Activated CD8-positive, alpha-beta memory T cell treated with anti-CD3 and anti-CD28 coated beads for 36 hours (primary cell): Measurements from ENCODE around the gene CHI3L2. TPM values are rescaled to one million over a fixed set of nuclear protein-coding genes. Genes with fewer than 3 reads are reported as not detected.

Experiments
- CTCF ChIA-PET: fragments of 350-600 bp; sonication (Branson Sonifier 250); formaldehyde crosslinking; loops from one replicate; lab custom pipeline; 2021; ENCODE audit warnings: antibody characterized with exemption; lab: Charles Lee
- POLR2A ChIA-PET: fragments of 350-600 bp; sonication (Branson Sonifier 250); formaldehyde crosslinking; loops from one replicate; lab custom pipeline; 2021; ENCODE audit warnings: antibody characterized with exemption; lab: Charles Lee
- total RNA-seq, 2 experiments: library from RNA; stranded (reverse); gene quantifications; one replicate each; pipeline ENCODE4 v1.2.3, GENCODE V29; 2021

CHI3L2 gene
- total RNA-seq, 2 experiments from 2014 or later: 2.1 to 2.6 TPM

DNA sequence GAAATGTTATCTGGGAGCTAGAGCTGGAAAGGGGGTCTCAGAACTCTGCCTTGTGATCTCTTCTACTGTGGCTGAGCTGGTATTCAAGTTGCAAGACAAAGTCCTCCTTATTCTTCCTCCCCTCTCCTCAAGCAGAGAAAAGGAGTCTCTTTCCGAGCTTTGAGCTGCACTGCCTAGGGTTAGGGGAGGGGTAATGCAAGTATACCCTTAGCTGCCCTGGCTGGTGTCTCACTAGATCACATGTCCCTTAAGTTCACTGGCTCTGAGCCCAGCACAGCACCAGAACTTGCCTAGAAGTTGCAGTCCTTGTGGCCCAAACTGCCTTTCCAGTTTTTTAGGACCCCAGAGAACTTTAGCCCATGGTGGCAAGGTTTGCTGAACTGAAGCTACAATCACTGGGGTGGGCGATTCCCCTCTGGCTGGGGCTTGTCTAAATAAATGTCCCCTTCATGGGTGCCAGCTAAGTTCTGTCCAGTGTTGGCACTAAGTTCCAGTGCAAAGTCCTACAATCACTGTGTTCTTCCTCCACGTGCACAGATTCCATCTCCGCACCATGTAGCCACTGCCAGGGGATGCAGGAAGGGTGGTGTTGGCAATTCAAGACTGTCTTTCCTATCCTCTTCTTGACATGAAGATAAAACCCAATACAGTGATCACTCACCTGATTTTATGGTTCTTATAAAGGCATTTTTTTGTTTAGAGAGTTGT is 40.4 kb downstream of the CHI3L2 start:
- POLR2A ChIA-PET: no interaction called here
- CTCF ChIA-PET: no interaction called here

DNA sequence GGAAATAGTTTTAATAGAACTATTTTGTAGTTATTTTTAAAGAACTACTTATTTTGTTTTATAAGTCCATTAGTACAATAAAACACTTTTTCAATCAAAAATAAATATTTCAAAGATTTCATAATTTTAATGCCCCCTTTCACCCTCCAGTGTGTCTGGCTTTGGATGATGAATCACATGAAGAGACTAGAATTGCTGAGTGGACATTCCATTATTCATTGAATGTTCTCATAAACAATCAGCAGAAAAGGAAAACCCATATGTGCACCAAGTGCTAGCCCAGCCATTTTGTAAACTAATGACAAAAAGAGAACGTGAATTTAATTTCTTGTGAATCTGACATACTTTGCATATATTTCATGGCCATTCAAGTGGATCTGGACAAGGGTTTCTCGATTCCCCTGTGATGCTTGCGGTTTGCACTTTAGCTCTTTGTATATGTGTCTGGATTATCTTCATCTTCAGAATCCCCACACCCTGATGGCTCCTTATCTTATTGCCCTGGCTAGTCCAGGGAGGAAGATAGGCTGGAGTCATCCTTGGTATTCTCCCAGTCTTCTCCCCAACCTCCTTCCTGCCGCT is 42.4 kb downstream of the CHI3L2 start:
- CTCF ChIA-PET: no interaction called here
- POLR2A ChIA-PET: no interaction called here

DNA sequence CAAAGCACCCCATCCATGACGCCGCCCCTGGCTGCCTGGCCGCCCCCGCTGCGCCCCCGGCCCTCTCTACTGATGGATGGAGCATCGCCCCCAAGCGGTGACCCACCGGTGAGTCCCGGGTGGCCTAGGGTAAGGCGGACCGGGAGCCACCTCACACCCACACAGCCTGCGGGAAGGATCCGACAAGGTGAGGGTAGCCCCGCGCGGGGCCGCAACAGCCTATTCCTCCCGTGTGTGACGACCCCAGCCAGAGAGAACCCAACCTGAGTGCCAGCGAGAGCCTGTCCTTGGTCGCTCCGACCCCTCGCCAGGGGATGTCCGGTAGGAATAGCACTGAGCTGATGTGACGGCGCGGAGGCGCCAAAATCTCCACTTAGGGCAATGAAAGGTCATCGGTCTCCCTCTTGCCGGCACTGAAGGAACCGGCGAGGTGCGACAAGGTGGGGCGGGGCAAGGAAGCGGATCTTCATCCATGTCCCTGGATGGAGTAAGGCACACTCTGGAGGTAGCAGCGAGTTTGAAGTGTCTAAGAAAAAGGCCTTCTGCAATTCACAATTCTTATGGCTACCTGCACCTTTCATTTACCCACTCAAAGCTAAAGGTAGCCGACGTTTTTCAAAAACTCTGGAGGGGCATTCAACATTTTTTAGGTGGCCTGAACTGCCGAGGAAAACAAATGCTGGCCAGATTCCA is 43.4 kb downstream of the CHI3L2 start:
- POLR2A ChIA-PET: no interaction called here
- CTCF ChIA-PET: interaction anchor here (0.7 to 1.2 kb wide), 2 partner anchors 48 to 364 kb away, joined by 3 read pairs; no protein-coding TSS in a partner anchor

DNA sequence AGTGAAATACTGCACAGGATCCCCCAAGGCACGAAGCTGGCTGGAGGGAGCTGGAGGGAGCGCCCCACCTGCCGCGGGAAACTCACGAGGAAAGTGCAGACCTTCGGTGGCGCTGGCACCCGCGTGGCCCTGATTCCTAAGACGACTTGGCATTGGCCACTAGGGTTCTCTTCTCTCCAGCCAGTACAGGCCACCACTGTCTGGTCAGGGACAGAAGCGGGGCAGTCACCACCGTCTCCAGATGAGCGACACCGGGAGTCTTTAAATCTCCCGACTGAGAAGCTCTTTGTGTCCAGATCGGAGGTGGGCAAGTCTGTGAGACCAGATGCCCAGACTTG is 43.9 kb downstream of the CHI3L2 start:
- POLR2A ChIA-PET: no interaction called here
- CTCF ChIA-PET: interaction anchor here (0.7 to 1.2 kb wide), 2 partner anchors 49 to 365 kb away, joined by 3 read pairs; no protein-coding TSS in a partner anchor

DNA sequence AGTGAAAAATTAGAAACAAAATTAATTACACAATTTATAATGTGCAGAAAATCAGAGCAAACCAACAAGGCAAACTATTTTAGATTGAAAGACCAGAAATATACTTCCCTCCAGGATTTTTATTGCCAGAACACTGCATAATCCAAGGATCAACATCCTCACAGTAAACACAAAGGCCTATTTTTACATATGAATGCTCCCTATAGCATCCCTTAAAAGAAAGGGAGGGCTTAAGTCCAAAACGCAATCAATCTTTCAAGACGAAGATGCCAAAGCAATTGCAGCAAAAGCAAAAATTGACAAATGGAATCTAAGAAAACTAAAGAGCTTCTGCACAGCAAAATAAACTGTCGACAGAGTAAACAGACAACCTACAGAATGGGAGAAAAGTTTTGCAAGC is 44.6 kb downstream of the CHI3L2 start:
- ChIA-PET POLR2A (no interaction called here), CTCF (interaction anchor here (1.2 kb wide), 1 partner anchor 49 kb away, joined by 3 read pairs; no protein-coding TSS in a partner anchor)

DNA sequence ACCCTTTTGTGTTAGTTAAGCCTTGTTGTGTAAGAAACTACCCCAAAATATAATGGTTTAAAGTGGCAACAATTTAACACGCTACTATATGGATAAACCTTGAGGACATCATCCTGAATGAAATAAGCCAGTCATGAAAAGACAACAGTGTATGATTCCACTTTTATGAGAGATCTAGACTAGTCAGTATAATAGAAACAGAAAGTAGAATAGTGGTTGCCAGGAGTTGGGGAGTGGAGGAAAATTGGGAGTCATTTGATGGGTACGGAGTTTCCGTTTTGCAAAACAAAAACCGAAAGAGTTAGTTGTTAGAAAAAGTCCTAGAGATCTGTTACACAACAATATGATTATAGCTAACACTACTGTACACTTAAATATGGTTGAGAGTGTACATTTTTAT is 47.1 kb downstream of the CHI3L2 start:
- CTCF ChIA-PET: no interaction called here
- POLR2A ChIA-PET: no interaction called here

DNA sequence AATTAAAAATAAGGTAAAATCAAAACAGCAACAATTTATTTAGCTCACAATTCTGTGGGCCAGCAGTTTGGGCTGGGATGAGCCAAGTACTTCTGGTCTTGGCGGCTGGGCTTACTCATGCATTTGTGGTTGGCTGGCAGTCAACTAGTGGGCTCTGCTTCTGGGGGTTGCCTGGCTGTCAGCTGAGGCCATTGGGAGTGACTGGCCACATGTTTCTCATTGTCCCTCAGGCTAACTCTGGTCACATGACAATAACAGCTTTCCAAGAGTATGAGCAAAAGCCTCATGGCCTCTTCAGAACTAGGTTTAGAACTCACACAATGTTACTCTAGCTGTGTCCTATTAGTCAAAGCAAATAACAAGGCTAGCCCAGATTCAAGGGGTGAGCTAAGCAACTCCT is 47.6 kb downstream of the CHI3L2 start:
- POLR2A ChIA-PET: no interaction called here
- CTCF ChIA-PET: no interaction called here

DNA sequence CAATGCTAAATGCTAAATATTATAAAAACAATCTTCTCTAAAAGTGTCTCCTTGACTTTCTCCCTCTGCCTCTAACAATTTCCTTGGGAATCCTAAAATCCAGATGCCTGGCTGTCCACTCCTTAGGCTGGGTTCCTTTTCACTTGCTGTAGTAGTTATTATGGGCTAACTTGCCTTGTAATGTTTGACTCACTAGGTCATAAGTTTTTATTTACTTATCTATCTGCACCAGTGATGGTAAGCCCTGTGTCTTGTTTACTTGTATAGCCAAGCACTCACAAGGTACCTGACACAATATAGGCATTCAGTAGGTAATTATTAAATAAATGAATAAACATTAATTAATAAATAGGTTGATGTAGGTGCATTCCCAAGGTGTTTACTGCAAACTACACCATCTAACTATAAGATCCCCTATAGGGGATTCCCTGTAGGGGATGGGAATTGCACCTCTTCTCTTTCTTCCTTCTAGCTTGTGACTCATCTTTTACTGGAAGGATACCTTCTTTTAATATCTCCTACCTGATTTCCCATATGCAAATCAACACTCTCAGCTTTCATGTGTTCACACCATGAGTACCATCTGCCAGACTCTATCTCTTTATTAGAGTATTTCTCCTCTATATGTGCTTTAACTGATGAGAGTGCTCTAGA is 48.4 kb downstream of the CHI3L2 start:
- CTCF ChIA-PET: no interaction called here

DNA sequence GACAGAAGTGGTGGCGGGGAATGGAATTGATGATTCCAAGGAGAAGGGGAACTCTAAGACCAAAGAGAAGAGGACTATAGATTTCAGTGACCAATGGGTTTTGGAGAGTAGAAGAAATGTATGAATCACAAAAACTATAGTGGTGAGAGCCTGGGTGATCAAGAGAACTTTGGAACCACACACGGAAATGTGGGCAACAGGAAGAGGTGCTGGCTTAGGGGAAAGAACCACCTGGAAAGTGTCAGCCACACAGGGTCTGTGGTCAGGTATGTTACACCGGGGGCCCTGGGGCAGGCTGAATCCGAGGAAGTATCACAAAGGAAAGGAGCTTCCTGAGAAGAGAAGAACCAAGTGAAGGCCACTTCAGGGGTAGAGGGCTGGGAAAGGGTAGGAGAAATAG is 51.6 kb downstream of the CHI3L2 start:
- ChIA-PET CTCF (interaction anchor here (0.5 kb wide), 1 partner anchor 149 kb away, joined by 4 read pairs; no protein-coding TSS in a partner anchor), POLR2A (no interaction called here)

More for the DNA sequence above, 48.4 kb downstream of the CHI3L2 start:
- POLR2A ChIA-PET: no interaction called here

DNA sequence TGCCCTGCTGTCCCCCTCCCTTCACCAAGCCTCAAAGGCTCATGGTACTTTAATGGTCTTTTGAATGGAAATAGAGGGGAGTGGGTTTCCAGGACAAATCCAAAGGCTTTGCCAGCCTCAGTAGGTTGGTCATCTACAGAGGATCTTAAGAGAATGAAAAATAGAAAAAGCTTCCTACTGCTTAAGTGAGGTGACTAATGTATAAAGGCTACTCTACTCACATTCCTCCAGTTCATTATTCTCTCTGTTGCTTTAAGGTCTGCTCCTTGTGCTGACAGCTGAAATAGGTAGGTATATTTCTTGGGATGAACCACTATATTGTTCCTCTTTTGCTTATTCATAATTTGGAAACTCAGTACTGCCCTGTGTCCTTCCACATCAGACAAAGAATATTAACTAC is 52.8 kb downstream of the CHI3L2 start:
- ChIA-PET CTCF (no interaction called here), POLR2A (no interaction called here)

DNA sequence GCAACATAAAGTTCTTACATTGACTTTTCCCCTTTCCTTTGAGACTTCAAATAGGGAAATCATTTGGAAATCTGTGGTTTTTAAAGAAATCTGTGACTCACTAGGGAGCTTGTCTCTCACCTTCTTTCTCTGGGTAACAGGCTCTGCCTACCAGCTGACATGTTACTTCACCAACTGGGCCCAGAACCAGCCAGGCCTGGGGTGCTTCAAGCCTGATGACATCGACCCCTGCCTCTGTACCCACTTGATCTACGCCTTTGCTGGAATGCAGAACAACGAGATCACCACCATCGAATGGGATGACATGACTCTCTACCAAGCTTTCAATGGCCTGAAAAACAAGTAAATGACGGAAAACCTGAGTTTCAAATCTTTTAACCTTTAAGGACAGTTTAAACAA is 53.9 kb downstream of the CHI3L2 start:
- CTCF ChIA-PET: no interaction called here
- POLR2A ChIA-PET: no interaction called here

DNA sequence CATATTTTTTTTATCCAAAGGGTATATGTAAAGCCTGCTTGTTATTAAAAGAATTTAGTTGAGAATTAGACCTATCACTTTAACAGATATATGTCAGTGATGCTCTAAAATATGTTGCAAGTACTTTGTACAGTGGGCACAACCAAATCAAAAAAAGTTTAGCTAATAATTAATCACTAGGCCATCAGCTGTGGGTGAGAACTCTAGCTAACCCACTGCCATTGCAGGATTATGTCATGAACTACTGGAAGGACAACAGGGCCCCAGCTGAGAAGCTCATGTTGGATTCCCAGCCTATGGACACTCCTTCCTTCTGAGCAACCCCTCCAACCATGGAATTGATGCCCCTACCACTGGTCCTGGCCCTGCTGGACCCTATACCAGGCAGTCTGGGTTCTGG is 56.3 kb downstream of the CHI3L2 start:
- ChIA-PET POLR2A (no interaction called here), CTCF (no interaction called here)

DNA sequence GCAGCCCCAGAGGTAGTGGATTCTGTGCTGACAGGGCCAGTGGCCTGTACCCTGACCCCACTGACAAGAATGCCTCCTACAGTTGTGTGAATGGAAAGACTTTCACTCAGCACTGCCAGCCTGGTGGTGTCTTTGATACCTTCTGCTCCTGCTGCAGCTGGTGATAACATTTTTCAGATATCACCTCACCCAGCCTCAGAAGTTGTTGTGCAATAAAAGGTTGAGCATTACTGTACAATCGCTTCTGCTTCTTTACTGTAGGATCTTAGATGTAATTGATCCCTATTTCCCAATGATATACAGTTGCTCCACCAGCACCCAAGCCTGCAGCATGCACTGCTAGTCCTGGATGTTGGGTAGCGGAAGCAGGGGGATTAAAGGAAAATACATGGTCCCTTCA is 58.4 kb downstream of the CHI3L2 start:
- CTCF ChIA-PET: no interaction called here
- POLR2A ChIA-PET: no interaction called here

DNA sequence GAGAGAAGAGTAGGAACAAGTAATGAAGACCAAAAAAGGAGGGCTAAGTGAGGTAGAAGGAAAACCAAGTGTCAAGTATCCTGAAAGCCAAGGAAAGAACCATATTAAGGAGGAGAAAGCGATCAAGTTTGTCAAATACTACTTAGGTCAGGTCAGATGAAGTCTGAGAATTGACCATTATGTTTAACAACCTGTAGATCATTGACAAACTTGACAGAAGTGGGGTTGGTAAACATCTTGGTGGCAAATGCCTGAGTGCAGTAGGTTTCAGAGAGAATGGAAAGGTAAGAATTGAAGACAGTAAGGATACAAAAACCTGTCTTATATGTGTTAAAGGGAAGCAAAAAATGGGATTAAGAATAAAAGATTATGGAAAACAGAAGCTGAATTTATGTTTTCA is 59.4 kb downstream of the CHI3L2 start:
- POLR2A ChIA-PET: no interaction called here
- CTCF ChIA-PET: no interaction called here

DNA sequence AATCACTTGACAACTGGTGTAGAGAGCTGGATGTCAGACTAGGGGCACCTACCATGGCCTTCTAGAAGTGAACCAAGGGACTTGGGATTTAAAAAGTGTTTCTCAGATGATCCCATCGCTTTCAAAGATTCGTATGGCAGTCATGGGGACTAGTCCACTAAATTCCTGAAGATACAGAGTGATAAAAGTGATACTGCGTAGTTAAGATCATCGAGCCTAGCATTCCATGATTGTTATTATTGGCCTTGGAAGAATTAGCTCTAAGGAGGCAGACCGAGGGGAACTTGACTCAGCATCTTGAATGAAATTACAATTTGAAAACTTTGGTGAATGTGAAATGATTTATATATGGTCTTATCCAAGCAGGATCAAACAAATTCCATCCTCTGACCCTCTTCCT is 61.9 kb downstream of the CHI3L2 start:
- ChIA-PET CTCF (no interaction called here), POLR2A (no interaction called here)

DNA sequence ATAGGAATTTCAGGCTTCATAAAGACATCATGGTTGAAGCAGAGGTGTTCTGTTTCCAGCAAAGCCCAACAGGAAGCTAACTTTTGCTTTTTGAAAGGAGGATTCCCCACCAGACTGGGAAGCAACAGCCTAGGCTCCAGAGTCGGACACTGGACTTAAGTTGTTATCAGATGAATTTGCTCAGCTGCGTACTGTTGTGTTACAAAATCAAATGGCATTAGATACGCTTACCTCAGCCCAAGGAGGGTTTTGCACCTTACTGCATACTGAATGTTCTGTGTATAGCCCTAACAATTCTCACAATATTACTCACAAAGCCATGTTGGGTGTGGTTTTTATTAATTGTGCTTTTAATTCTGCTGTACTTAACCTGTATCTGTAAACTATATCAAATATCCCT is 62.6 kb downstream of the CHI3L2 start:
- POLR2A ChIA-PET: no interaction called here
- CTCF ChIA-PET: no interaction called here

DNA sequence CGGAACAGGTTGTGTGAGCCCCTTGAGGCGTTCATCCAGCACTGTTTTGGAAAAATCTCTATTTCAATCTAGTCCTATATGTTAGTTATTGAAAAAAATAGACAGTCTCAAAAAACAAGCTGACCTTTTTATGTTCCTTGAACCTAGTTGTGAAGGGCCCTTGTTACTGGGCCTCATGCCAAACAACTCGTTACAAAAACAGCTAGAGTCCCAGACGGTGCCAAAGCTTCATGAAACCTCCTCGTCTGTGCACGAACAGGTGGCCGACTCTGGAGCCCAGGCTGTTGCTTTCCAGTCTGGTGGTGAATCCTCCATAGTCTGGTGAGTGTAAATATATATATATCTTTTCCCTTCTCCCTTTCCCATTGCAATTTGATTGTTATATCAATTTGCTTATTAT is 63.1 kb downstream of the CHI3L2 start, which contains the start of gene CHIA:
Gene CHIA (plus strand): TSS at position 222 of the 400 bp plus-strand sequence. CDS start 19,617 bp downstream, outside the sequence.
- ChIA-PET CTCF (interaction anchor here (0.6 kb wide), 1 partner anchor 17 kb away, joined by 3 read pairs; no protein-coding TSS in a partner anchor), POLR2A (no interaction called here)
